Measurements from ENCODE around the gene HOXA6.

HOXA6 gene

GRCh38 chr7:27137640-27138315 is 9.8 kb downstream of the HOXA6 start:
- DNase-seq (ENCODE audit: low spot score): no peak

- no peak for DNase-seq (ENCODE audit: low spot score)
Observed at GRCh38 chr7:27134392-27134791, 13.2 kb downstream of the HOXA6 start.

- no peak for DNase-seq (ENCODE audit: low spot score)
Observed at GRCh38 chr7:27133409-27134231, 14.0 kb downstream of the HOXA6 start.

- no peak for DNase-seq (ENCODE audit: low spot score)
Observed at GRCh38 chr7:27132978-27133377, 14.6 kb downstream of the HOXA6 start.

GRCh38 chr7:27132214-27132613 is 15.4 kb downstream of the HOXA6 start:
- no peak for DNase-seq (ENCODE audit: low spot score)

GRCh38 chr7:27131390-27131819 is 16.2 kb downstream of the HOXA6 start:
- no peak for DNase-seq (ENCODE audit: low spot score)

GRCh38 chr7:27130540-27131389 is 16.8 kb downstream of the HOXA6 start, which contains the start of gene HOXA4:
TSS of gene HOXA4 (minus strand) at chr7:27130757. CDS start at chr7:27130733, 24 bp downstream.
- peak; percentile 80 for DNase-seq (ENCODE audit: low spot score)

- no peak for DNase-seq (ENCODE audit: low spot score)
Observed at GRCh38 chr7:27129729-27130539, 17.6 kb downstream of the HOXA6 start.

GRCh38 chr7:27128776-27129728 is 18.5 kb downstream of the HOXA6 start:
- DNase-seq (ENCODE audit: low spot score): no peak

- no peak for DNase-seq (ENCODE audit: low spot score)
Observed at GRCh38 chr7:27128034-27128433, 19.5 kb downstream of the HOXA6 start.

GRCh38 chr7:27126596-27127327 is 20.8 kb downstream of the HOXA6 start:
- DNase-seq (ENCODE audit: low spot score): no peak

GRCh38 chr7:27125986-27126394 is 21.6 kb downstream of the HOXA6 start:
- DNase-seq (ENCODE audit: low spot score): no peak

- DNase-seq (ENCODE audit: low spot score): no peak
Observed at GRCh38 chr7:27124902-27125689, 22.5 kb downstream of the HOXA6 start.

- DNase-seq (ENCODE audit: low spot score): no peak
Observed at GRCh38 chr7:27124096-27124901, 23.3 kb downstream of the HOXA6 start.

GRCh38 chr7:27123477-27124053 is 24.0 kb downstream of the HOXA6 start:
- DNase-seq (ENCODE audit: low spot score): no peak

- DNase-seq (ENCODE audit: low spot score): no peak
Observed at GRCh38 chr7:27123007-27123476, 24.5 kb downstream of the HOXA6 start.

Measured in CD4-positive, alpha-beta T cell treated with Interleukin-6 at 100 ng/mL for 8 hours (primary cell).